GM12874 (cell line): Measurements from ENCODE around the gene PTK6.

ENCODE experiments used
- CTCF ChIP-seq: IDR thresholded peaks from 2 replicates; pipeline ENCODE4 v1.5.1; 2011; ENCODE audit warnings: low read depth, mild to moderate bottlenecking, control low read depth, low read length, moderate library complexity; ENCODE audit not compliant: insufficient read depth

The PTK6 gene

DNA sequence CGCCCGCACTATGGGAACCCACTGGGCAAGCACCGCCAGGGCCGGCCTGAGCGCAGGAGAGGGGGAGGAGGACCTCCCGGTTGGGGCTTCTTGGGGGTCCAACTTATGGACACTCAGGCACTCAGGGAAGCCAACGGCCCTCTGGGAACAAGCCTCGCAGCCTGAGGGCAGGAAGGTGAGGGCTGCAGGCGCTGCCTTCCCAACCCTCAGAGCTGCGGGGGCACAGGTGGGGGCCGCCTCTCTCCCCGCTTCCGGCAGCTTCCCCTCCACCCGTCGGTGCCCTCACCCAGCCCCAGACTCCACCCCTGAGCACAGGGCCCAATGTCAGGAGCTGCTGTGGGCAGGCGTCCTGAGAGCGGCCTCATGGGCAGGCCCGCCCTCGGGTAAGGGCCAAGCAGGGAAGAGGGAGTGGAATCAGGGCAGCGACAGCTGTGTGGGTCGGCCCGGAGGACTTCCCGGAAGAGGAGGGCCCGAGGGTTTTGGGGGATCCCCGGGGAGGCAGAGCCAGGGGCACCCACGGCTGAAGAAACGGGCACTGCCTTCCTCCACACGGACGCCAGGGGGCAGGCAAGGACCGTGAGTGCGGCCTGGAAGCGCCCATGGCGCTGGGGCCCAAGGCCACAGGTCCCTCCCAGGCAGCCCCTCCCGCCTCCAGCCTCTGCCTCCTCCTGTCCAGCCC is 488 bp upstream of the PTK6 start:
- peak; percentile 98 for TF ChIP-seq CTCF

- no peak for TF ChIP-seq CTCF
Observed at GRCh38 chr20:63536241-63536977, 767 bp downstream of the PTK6 start.

DNA sequence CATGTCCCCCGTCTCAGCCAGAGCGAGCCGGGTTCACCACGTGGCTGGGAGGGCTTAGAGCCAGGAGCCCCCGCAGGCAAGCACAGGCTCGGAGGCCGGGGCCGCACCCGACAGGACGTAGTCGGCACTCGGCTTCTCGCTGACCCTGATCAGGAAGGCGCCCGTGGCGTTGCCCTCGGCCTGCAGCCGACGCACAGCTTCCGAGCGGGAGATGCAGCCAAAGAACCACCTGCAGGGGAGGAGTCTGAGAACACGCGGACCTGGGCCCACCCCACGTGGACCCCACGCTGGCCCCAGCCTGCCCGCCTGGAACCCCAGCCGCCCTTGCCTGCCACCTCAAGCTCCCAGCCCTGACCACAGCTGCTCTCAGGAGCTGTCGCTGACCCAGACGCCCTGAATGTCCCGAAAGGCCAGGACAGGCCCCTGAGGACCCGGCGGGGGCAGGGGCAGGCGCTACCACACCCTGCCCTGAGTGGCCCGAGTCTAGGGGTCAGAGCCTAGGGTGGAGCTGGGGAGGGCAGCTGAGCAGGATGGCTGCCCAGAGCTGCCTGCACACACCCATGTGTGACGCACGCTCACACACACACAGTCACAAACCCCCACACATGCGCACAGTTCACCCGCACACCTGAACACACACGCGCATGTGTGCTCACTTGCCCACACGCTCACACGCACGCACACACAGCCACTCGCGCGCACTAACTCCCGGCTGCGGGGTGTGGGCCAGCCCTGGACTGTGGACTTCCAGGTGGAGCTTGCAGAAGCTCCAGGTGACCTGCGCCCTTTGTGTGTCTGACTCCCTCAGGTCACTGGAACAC is 2.1 kb downstream of the PTK6 start:
- TF ChIP-seq CTCF = no peak

DNA sequence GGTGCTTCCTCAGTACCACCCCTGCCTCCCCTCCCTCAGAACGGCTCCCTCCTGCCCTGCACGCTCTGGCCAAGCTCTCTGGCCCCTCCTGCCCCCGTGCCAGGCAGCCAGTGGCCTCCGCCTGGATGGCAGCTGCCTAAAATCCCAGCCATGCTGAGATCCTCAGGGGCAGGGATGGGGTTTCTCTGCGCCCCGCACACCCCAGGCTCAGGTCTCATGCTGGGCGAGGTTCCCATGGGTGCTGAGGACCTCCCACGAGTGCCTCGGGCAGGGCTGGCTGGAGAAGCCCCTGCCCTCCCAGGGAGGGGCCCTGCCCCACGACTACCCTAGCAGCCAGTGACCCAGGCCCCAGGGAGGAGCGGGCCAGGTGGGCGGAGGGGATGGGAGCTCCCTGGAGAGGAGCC is 2.7 kb downstream of the PTK6 start:
- no peak for TF ChIP-seq CTCF

- no peak for TF ChIP-seq CTCF
Observed at GRCh38 chr20:63533871-63534393, 3.2 kb downstream of the PTK6 start.

DNA sequence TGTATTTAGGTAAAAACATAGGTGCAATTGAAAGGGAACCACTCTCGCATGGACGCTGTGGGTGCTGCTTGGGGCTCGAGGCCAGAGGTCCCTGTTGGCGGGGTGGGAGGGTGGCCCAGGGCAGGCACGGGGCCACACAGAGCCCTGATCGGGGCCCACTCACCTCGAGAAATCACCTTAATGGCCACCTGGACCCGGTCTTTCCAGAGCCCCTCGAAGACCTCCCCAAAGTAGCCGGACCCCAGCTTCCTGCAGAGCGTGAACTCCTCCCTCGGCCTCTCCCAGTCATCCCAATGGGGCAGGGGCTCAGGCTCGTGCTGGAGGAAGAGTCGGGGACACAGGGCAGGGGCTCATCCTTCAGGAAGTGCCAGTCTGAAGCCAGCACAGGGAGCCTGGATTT is 3.8 kb downstream of the PTK6 start:
- TF ChIP-seq CTCF = no peak

GRCh38 chr20:63532449-63532971 is 4.7 kb downstream of the PTK6 start:
- no peak for TF ChIP-seq CTCF
